GM10847 (cell line): ENCODE data around the gene CITED2.

Experiments
- POLR2A ChIP-seq: IDR thresholded peaks from 2 replicates; pipeline ENCODE4 v1.6.1; 2011; ENCODE audit not compliant: insufficient read length; ENCODE audit errors: extremely low read depth

The CITED2 gene

DNA sequence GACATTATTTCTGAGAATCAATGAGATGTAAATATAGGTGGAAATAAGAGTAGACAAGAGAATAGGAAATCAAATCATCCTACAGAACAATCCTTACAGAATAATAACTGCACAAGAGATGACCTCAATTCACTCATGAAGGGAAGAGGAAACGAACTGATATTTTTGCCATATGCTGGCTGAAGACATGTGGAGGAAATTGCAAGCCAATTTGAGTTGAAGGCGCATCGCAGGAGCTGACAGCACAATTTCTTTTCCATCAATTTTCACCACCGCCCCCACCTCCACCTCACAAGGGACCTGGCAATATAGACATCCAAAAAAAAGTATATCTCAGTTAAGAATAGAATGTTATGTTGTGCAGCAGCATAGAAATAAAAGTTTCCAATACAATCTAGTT is 20.3 kb downstream of the CITED2 start:
- TF ChIP-seq POLR2A = no peak

- no peak for TF ChIP-seq POLR2A
These were observed 24.9 kb downstream of the CITED2 start for GRCh38 chr6:139349464-139350020.

DNA sequence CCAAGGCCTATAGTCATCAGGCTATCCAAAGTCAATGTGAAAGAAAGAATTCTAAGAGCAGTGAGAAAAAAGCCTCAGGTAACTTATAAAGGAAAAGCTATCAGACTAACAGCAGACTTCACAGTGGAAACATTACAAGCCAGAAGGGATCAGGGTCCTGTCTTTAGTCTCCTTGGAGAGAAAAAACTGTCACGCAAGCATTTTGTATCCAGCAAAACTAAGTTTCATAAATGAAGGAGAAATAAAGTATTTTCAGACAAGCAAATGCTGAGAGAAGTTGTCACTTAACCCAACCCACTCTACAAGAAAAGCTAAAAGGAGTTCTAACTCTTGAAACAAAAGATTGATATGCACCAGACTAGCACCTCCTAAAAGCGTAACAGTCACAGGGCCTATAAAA is 28.1 kb downstream of the CITED2 start:
- TF ChIP-seq POLR2A = no peak

- no peak for TF ChIP-seq POLR2A
These were observed 30.1 kb downstream of the CITED2 start for GRCh38 chr6:139344186-139344963.

DNA sequence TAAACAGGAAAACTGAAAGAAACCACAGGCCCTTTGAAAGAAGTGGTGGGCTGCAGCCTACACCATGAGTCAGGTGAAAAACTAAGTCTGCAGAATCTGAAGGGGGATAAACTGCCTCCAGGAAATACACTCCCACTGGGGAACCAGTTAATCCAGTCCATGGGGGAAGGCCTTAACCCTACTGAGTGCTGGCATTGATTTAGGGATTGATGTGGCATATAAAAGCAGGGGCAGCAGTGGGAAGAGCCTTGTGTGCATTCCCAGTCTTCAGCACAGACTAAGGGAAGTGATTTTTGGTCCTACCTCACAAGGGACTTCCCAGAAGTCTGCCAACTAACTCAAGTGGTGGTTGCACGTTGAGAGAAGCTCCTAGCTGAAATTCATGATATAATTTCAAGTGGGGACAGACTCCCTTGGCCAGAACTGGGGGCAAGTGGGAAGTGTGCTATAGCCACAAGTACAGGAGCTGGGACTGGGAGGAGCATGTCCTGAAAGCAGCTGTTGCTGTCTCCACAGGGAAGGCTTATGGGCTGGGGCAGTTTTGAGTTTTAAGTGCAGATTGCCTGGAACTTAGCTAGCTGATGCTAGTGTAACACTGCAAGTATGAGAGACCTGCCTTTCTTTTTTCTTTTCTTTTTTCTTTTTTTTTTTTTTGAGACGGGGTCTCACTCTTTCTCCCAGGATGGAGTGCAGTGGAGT is 31.2 kb downstream of the CITED2 start:
- no peak for TF ChIP-seq POLR2A

- TF ChIP-seq POLR2A = no peak
These were observed 33.4 kb downstream of the CITED2 start for GRCh38 chr6:139341060-139341459.

DNA sequence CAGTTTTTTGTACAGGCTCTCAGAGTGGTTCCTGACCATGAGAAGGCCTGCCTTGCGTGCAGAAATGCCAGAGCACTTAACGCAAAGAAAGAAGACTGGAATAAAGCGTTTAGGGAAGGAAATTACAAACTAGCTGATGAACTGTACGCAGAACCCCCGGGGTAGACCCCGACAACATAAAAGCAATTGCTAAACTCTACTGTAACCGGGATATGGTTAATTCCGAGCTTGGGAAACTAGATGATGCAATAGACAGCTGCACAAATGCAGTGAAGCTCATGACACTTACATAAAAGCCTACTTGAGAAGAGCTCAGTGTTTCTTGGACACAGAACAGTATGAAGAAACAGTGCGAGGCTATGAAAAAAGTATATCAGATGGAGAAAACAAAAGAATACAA is 35.7 kb downstream of the CITED2 start:
- no peak for TF ChIP-seq POLR2A

GRCh38 chr6:139337830-139338229 is 36.6 kb downstream of the CITED2 start:
- no peak for TF ChIP-seq POLR2A

- no peak for TF ChIP-seq POLR2A
These were observed 37.4 kb downstream of the CITED2 start for GRCh38 chr6:139337001-139337400.

DNA sequence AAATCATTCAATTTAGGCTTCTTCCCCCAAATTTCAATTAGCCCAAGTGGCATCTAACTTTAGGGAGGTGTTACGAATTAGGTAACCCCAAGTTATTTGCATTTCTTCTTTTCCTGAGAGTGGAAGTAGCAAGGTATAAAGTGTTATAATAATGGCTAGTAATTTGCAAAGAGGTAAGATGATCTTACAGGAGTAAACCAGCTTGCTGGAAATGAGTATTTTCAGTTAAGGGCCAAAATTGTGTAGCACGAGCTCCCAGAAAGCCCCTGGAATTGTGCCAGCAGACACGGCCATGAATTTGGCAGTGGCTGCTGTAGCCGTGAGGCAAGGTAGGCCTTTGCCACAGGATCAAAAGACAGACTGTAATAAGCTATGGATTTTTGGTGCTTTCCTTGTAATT is 38.0 kb downstream of the CITED2 start:
- TF ChIP-seq POLR2A = no peak

- no peak for TF ChIP-seq POLR2A
These were observed 38.8 kb downstream of the CITED2 start for GRCh38 chr6:139335447-139336210.

- TF ChIP-seq POLR2A = no peak
These were observed 39.5 kb downstream of the CITED2 start for GRCh38 chr6:139334806-139335446.

DNA sequence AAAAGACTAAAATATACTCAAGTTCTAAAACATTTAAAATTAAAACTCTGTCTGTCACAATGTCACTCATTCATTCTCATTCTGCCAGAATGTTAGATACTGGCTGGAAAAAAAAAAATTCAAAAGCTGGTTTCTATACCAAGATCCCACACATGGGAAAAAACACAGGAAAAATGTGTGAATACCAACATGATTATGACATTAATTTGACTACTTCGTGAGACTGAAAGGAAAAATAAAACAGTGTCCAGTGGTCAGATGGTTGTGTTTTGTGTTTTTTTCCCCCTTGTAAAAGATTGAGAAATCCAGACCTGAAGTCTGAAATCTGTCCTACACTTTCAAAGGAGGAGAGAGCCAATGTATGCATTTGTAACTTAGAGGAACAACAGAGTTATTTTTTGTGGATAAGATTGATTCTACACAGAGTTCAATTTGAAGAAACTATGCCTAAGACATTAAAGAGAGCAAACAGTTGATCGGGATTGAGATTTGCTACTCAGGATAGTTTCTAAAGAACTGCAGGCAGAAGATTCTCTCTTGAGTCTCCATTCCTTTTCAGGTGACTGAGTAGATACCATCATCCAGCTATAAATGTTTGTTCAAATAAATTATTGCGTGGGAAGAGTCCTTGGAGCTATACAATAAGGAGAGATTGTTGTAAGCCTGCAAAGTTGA is 43.5 kb downstream of the CITED2 start:
- TF ChIP-seq POLR2A = no peak

GRCh38 chr6:139330306-139330705 is 44.1 kb downstream of the CITED2 start:
- TF ChIP-seq POLR2A = no peak

- no peak for TF ChIP-seq POLR2A
These were observed 45.2 kb downstream of the CITED2 start for GRCh38 chr6:139329224-139329623.
